Activated CD4-positive, CD25-positive, alpha-beta regulatory T cell treated with anti-CD3 and anti-CD28 coated beads, Interleukin-2, amount 50 U/mL, for 16 hours (primary cell): ENCODE data around the gene MAPKBP1.

Experiments used
- DNase-seq: peaks from one replicate; pipeline ENCODE4 v3.0.0-alpha.2; 2020; ENCODE audit warnings: low read depth, low spot score

MAPKBP1 gene

DNA sequence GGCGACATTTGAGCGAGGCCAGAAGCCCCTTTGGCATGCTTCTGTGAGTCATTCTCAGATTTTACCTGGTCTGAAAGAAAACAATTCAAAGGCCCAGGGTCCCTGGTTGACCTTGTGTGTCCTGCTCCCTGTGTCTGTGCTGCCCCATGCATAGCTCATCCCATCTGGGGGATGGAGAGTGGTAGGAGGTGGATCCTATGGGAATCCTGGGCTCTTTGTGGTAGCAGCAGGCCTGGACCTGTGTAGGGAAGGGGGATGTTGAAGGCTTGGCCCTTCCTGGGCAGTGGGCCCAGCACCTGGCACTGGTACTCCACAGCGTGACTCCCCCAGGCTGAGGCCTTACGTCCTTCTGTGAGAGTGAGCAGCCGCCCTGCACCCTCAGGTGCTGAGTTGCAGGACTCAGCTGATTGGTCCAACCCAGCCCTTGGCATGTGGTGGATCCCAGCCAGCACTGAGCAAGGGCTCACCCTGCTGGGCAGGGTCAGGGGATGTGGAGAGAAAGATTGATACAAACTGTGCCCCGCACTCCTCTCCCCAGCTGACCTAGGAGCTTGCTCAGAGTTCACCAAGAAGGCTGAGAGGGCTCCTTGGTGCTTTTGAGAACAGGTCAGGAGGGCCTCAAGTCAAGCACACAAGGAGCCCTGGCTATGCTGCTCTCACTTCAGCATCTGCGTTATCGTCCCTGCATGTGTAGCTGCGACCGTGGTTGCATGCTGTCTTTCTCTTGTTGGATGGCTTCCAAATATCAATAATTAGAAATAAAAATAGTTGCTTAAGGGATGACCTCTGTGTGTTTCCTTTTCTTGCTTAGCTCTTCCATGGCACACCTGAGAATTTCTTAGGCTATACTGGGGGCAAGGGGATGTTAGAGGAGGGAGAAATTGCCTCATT is 32.3 kb downstream of the MAPKBP1 start:
- no peak for DNase-seq

GRCh38 chr15:41809121-41809520 is 34.8 kb downstream of the MAPKBP1 start:
- DNase-seq = no peak

GRCh38 chr15:41809526-41810220 is 35.4 kb downstream of the MAPKBP1 start:
- DNase-seq = no peak

GRCh38 chr15:41810651-41811431 is 36.6 kb downstream of the MAPKBP1 start:
- DNase-seq = no peak

DNA sequence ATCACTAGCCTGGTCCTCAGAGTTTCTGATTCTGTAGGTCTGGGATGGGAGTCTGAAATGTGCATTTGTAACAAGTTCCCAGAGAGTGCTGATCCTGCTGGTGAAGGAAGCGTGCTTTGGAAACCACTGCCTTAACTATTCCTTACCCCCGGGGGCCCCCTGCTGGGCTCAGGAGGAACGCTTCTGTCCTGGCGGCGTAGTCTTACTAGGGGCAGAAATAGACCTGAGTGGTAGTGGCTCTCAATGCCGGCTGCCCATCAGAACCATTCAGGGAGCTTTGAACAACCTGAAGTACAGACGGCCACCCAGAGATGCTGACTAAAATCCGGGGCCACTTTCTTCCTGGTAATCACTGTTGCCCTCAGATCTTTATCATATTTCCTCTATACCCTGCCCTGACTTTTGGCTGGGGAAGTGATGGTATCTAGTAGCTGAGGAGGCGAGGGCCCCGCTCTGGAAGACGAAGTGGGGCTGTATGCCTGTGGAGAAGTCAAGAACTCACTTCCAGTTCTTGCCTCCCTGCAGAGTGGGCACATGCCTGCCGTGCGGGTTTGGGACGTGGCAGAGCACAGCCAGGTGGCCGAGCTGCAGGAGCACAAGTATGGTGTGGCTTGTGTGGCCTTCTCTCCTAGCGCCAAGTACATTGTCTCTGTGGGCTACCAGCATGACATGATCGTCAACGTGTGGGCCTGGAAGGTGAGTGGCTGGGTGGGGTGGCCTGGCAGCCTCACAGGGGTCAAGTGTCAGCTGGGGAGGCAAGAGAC is 37.3 kb downstream of the MAPKBP1 start:
- peak; percentile 42 for DNase-seq

DNA sequence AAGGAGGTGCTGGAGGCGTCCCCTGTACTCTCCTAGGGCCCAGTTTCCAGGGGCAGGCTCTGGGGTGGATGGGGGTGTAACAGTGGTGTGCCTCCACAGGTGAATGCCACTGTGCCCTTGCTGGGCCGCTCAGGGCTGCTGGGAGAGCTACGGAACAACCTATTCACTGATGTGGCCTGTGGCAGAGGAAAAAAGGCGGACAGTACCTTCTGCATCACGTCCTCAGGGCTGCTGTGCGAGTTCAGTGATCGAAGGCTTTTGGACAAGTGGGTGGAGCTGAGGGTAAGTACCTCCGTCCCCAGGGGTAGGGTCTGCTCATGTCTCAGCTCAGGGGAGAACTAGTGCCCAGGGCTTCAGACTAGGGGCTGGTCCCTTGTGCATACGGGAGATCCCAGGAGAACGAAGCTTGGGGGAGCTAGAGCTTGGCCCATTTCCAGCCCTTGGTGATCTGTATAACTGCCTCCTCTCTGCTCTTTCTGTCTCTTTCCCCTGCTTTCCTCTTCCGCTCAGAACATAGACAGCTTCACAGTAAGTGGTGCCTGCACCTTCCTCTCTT is 38.6 kb downstream of the MAPKBP1 start:
- no peak for DNase-seq

GRCh38 chr15:41813426-41813825 is 39.1 kb downstream of the MAPKBP1 start:
- DNase-seq = no peak

- no peak for DNase-seq
These were observed 40.2 kb downstream of the MAPKBP1 start for GRCh38 chr15:41814534-41814933.

DNA sequence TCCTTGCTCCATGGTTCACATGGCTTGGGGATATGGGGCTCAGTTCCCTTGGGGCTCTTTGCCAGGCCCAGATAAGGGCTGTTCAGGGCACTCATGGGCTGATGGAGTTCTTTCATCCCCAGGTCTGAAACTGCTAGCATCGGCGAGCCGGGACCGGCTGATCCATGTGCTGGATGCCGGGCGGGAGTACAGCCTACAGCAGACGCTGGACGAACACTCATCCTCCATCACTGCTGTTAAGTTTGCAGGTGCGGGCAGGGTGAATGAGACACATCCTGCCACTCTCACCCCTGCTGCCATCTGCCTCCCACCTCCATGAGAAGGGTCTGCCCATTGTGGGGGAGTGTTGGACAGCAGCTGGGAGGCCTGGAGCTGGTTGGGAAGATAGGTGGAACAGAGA is 42.5 kb downstream of the MAPKBP1 start:
- no peak for DNase-seq

DNA sequence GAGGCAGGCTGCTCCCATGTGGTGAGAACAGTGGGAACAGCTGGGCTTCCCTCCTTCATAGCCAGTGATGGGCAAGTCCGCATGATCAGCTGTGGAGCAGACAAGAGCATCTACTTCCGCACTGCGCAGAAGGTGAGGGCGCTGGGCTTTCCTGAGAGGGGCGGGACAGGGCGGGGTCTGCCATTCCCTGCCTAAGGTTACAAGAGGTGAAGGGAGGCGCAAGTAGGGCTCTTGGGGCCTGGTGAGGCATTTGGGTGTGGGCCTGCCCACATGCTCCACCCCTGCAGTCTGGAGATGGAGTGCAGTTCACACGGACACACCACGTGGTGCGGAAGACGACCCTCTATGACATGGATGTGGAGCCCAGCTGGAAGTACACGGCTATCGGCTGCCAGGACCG is 43.0 kb downstream of the MAPKBP1 start:
- DNase-seq = no peak

DNA sequence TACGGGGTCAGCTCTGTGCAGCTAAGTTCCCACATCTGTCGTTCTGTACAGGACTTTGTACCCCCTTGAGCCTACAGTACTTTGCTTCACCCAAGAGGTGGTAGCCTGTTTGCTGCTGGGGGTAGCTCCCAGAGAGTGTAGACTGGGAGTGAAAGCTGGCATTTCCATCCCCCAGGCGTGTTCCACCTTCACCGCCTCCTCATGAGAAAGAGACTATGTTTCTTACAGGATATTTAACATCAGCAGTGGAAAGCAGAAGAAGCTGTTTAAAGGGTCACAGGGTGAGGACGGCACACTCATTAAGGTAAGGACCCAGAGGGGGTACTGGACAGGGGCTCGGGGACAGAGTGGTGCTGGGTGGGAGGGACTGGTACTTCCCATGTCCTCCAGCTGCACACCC is 43.5 kb downstream of the MAPKBP1 start:
- no peak for DNase-seq

GRCh38 chr15:41819455-41820050 is 45.3 kb downstream of the MAPKBP1 start:
- no peak for DNase-seq

DNA sequence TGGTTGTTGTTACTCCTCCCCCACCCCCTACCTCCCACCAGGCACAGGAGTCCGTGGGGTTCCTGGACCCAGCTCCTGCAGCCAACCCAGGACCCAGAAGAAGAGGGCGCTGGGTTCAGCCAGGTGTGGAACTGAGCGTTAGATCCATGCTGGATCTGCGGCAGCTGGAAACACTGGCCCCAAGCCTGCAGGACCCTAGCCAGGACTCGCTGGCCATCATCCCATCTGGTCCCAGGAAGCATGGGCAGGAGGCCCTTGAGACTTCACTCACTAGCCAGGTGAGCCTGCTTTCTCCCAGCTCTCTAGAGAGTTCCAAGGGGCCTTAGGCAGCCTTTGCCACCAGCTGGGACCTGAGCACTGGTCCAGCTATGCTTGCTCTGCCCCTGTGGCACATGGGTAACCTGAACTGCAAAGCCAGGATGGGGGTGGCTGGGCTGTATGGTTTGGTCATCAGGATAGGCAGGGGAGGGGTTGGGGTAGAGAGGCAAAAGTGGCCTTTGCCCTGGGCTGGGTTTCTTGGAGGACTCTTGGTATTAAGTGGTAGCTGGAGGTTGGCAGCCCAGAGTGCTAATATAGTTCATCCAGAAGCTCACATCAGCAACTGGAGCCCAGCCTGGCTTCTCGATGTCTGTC is 46.6 kb downstream of the MAPKBP1 start:
- no peak for DNase-seq

DNA sequence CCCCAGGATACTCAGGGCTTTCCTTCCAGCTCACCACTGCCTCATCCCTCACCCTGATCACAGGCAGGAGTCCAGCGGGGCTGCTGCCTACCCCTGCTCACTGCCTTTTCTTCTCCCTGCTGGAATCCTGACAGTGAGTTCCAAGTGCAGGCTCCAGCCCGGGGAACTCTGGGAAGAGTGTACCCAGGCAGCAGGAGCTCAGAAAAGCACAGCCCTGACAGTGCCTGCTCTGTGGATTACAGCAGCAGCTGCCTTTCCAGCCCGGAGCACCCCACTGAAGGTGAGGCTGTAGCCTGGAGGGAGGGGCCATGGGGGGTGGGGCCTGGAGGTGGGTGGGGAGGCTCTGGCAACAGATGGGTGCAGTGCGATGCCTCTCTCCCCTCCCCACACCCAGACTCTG is 47.5 kb downstream of the MAPKBP1 start:
- DNase-seq = no peak

- DNase-seq = no peak
These were observed 48.2 kb downstream of the MAPKBP1 start for GRCh38 chr15:41822471-41822870.

DNA sequence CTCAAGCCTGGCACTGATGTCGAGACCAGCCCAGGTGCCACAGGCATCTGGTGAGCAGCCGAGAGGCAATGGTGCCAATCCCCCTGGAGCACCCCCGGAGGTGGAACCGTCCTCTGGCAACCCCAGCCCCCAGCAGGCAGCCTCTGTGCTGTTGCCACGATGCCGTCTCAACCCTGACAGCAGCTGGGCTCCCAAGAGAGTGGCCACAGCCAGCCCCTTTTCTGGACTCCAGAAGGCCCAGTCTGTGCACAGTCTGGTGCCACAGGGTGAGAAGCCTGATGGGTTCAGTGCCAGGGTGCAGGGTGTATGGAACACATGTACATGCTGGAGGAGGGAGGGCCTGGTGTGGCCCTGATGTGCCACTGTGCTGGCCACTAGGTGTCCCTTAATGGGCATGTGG is 48.7 kb downstream of the MAPKBP1 start:
- DNase-seq = no peak

- DNase-seq = no peak
These were observed 49.2 kb downstream of the MAPKBP1 start for GRCh38 chr15:41823502-41823901.

- DNase-seq = no peak
These were observed 49.9 kb downstream of the MAPKBP1 start for GRCh38 chr15:41824062-41824745.

GRCh38 chr15:41825145-41825544 is 50.9 kb downstream of the MAPKBP1 start:
- DNase-seq = no peak
